GM19452 (cell line): ENCODE data around the gene DND1.
"Not testable (repeated sequence)": the region's sequence is repeated elsewhere in the genome, so short reads cannot be mapped to it uniquely, and the experiment has no call there.

Experiments used
- ATAC-seq: cut with Tn5 transposase; IDR thresholded peaks from one replicate; pipeline ENCODE4 v1.9.1; 2021; ENCODE audit not compliant: unreplicated experiment

Gene DND1

GRCh38 chr5:140673187-140673976 is at the start of gene DND1:
Gene DND1, minus strand, starts transcription at chr5:140673576. Its CDS starts 34 bp downstream, at chr5:140673542.
- no peak for ATAC-seq

- ATAC-seq, result not testable (repeated sequence)
Measured at GRCh38 chr5:140721395-140721794, 48.0 kb upstream of the DND1 start.

- ATAC-seq, result not testable (repeated sequence)
Measured at GRCh38 chr5:140720738-140721137, 47.4 kb upstream of the DND1 start.

GRCh38 chr5:140718266-140718592 is 44.9 kb upstream of the DND1 start:
- no peak for ATAC-seq

- ATAC-seq, result not testable (repeated sequence)
Measured at GRCh38 chr5:140716238-140716637, 42.9 kb upstream of the DND1 start.

- no peak for ATAC-seq
Measured at GRCh38 chr5:140713562-140714094, 40.3 kb upstream of the DND1 start.

- no peak for ATAC-seq
Measured at GRCh38 chr5:140711794-140712193, 38.4 kb upstream of the DND1 start.

- peak; percentile 89 for ATAC-seq
Measured at GRCh38 chr5:140710899-140711552, 37.6 kb upstream of the DND1 start.

- not testable (repeated sequence) for ATAC-seq
Measured at GRCh38 chr5:140708787-140709186, 35.4 kb upstream of the DND1 start.

GRCh38 chr5:140707812-140708211 is 34.4 kb upstream of the DND1 start:
- ATAC-seq, result no peak

- peak; percentile 92 for ATAC-seq
Measured at GRCh38 chr5:140700177-140701144, 27.1 kb upstream of the DND1 start, which contains the start of gene ZMAT2. Gene ZMAT2, plus strand, starts transcription at chr5:140700447. Its CDS starts 14 bp downstream, at chr5:140700461.

GRCh38 chr5:140696891-140697492 is 23.6 kb upstream of the DND1 start:
- no peak for ATAC-seq

- ATAC-seq, result no peak
Measured at GRCh38 chr5:140694276-140694675, 20.9 kb upstream of the DND1 start.

- ATAC-seq, result peak; percentile 98
Measured at GRCh38 chr5:140690941-140691924, 17.9 kb upstream of the DND1 start, which contains the start of the genes HARS1 and HARS2. Gene HARS1, minus strand, starts transcription at chr5:140691370. Its CDS starts 66 bp downstream, at chr5:140691304. Gene HARS2, plus strand, starts transcription at chr5:140691455. Its CDS starts 194 bp downstream, at chr5:140691649.

GRCh38 chr5:140690376-140690932 is 17.1 kb upstream of the DND1 start:
- ATAC-seq, result no peak

- ATAC-seq, result no peak
Measured at GRCh38 chr5:140678993-140679392, 5.6 kb upstream of the DND1 start.

GRCh38 chr5:140677947-140678346 is 4.6 kb upstream of the DND1 start:
- ATAC-seq, result peak; percentile 68

- no peak for ATAC-seq
Measured at GRCh38 chr5:140674629-140675028, 1.3 kb upstream of the DND1 start.

- ATAC-seq, result no peak
Measured at GRCh38 chr5:140674211-140674610, 835 bp upstream of the DND1 start.
